ENCODE measurements around the gene EVA1B.

The EVA1B gene

GRCh38 chr1:36309397-36309796 lies 14.0 kb downstream of the EVA1B start:
- DNase-seq (ENCODE audit: low spot score): no peak

DNA sequence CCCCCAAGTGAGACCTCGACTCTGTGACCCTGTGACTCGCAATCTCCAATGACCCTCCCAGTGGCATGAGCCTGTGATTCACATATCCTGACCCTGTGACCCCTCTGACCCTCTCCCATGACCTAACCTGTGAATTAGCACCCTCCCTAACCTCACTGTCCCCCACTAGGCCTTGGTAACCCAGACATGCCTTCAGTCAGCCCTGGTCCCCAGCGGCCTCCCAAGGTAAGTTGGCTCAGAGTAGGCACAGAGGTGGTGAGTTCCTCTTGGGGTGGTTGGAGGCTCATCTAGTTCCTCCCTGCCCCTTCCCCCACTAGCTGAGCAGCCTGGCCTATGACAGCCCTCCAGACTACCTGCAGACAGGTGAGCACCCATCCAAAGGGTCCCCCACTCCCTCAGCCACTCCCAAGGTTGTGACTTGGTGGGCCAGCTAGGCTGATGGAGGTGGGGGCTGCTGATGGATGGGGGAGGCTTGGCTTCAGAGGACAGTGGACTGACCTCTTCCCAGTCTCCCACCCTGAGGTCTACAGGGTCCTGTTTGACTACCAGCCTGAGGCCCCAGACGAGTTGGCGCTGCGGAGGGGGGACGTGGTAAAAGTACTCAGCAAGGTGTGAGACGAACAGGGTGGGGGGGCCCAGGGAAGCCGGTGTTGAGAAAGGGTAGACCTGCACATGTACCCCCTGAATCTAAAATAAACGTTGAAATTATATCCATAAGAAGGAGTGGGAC lies 15.7 kb downstream of the EVA1B start:
- no peak for DNase-seq (ENCODE audit: low spot score)

DNA sequence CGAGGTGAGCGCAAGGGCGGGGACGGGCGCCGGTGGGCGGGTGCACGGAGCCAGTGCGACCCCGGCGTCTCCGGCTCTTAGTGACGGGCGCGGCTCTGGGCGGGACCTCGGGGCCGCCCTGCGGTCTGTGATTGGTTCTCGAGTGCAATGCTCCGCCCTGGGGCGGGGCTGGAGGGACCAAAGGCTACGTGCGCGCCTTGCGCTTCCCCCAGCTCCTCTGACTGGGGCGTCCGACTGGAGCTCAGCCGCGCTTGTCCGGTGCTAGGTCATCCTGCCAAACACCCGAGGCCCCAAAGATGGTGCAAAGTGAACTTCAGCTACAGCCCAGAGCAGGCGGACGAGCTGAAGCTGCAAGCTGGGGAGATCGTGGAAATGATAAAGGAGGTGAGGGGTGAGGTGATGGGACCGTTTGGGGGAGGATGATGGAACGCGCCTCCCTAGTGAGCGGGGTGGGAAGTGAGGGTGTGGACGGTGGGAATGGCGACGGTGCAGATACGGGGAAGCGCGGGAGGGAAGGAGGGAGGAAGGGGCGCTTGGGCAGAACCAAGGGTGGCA lies 16.5 kb downstream of the EVA1B start:
- DNase-seq (ENCODE audit: low spot score): peak; percentile 97

DNA sequence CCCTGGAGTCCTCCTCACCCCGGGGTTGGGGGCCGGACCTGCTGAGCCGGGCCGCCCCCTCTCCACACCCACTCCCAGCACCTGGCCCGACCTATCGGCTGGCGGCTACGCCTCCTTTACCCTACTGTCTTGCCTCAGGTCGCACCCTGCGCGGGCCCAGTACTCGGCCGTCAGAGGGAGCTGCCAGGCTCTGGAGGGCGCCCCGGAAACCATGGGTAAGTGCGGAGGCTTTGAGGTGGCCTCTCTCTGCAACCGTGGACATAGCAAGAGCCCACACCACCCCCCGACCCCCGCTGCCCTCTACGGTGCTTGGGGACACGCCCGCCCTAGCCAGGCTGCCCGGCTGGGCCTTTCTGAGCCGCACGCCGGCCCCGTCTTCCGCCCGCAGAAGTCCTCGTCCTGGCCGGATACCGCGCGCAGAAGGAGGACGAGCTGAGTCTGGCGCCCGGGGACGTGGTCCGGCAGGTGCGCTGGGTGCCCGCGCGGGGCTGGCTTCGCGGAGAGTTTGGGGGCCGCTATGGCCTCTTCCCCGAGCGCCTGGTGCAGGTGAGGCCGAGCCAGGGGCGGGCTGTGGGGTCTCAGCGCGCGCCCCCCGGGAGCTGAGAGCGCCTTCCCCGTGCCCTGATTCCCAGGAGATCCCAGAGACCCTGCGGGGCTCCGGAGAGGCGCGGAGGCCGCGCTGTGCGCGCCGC lies 17.1 kb downstream of the EVA1B start, which contains the start of gene SH3D21:
SH3D21 (plus strand) TSS at position 159 of the 692 bp plus-strand sequence; CDS start at position 212, 53 bp downstream.
- DNase-seq (ENCODE audit: low spot score): peak; percentile 47

DNA sequence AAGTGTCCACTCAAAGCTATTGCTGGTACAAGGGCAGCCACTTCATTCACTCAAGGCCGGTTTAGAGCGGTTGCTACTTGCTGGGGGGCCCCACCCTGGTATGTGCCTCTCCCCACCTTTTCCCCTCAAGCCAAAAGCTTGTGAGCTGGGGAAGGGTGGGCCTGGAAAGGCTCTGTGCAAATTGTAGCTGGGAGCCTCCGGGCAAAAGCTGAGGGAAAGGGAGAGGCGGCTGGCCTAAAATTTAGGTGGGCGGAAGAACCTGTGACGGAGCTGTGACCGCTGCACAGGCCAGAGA lies 17.6 kb downstream of the EVA1B start:
- DNase-seq (ENCODE audit: low spot score): no peak

DNA sequence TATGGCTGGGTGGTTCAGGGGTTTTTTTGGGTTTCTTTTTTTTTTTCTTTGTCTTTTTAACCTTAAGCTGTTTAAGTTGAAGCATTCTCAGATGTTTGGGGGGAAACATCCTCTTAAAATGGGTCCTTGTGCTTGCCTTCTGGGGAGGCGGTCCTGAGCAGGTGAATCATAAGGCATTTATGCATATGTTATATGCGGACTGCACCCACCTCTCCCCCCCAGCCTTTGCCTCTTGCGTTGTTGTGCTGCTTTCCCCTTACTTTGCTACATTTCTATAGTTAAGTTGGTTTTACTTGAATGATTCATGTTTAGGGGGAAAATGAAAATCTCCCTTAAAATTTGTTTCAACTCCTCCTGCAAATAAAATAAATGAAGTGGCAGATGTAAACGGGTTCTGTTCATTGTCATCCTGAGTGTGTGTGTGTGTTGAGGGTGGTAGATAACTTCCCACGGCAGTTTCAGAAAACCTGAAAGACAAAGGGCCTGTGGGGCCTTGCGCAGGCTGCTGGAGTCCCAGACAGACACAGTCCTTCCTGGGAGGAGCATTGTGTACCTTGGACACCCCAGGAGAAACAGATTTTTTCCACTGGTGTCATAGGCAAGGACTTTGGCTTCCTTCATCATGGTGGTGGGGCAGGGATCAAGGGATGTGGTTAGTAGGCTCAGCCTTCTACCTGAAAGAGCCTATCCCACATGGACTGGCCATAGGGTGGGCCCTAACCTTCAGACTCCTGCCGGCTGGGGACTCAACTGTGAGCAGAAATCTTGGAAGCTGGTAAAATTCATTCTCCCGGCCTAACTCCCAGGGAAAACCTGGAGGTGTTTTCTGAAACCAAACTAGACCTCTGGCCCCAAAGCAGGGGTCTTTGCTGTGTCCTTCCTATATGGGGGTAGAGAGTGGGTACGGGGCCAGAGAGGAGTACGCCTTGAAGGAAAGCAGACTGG lies 18.2 kb downstream of the EVA1B start:
- no peak for DNase-seq (ENCODE audit: low spot score)

- no peak for DNase-seq (ENCODE audit: low spot score)
Measured at GRCh38 chr1:36304521-36304920, 18.9 kb downstream of the EVA1B start.

GRCh38 chr1:36303650-36304360 lies 19.6 kb downstream of the EVA1B start:
- no peak for DNase-seq (ENCODE audit: low spot score)

GRCh38 chr1:36303244-36303643 lies 20.2 kb downstream of the EVA1B start:
- DNase-seq (ENCODE audit: low spot score): no peak

GRCh38 chr1:36301220-36301619 lies 22.2 kb downstream of the EVA1B start:
- no peak for DNase-seq (ENCODE audit: low spot score)

- no peak for DNase-seq (ENCODE audit: low spot score)
Measured at GRCh38 chr1:36300526-36300925, 22.9 kb downstream of the EVA1B start.

DNA sequence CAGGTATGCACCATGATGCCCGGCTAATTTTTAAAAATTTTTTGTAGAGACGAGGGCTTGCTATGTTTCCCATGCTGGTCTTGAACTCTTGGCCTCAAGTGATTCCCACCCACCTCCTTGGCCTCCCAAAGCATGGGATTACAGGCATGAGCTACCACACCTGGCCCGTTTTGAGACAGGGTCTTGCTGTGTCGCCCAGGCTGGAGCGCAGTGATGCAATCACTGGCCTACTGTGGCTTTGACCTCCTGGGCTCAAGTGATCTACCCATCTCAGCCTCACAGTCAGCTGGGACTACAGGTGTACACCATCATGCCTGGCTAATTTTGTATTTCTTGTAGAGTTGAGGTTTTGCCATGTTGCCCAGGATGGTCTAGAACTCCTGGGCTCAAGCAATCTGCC lies 24.8 kb downstream of the EVA1B start:
- DNase-seq (ENCODE audit: low spot score): no peak

GRCh38 chr1:36297062-36297461 lies 26.4 kb downstream of the EVA1B start:
- DNase-seq (ENCODE audit: low spot score): no peak

GRCh38 chr1:36295390-36295789 lies 28.1 kb downstream of the EVA1B start:
- DNase-seq (ENCODE audit: low spot score): no peak

GRCh38 chr1:36287595-36287994 lies 35.9 kb downstream of the EVA1B start:
- no peak for DNase-seq (ENCODE audit: low spot score)

DNA sequence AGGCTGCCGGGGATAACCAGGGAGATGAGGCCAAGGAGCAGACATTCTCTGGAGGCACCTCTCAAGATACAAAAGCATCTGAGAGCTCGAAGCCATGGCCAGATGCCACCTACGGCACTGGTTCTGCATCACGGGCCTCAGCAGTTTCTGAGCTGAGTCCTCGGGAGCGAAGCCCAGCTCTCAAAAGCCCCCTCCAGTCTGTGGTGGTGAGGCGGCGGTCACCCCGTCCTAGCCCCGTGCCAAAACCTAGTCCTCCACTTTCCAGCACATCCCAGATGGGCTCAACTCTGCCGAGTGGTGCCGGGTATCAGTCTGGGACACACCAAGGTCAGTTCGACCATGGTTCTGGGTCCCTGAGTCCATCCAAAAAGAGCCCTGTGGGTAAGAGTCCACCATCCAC lies 36.6 kb downstream of the EVA1B start:
- DNase-seq (ENCODE audit: low spot score): no peak

- DNase-seq (ENCODE audit: low spot score): peak; percentile 73
Measured at GRCh38 chr1:36285443-36286101, 37.9 kb downstream of the EVA1B start.

DNA sequence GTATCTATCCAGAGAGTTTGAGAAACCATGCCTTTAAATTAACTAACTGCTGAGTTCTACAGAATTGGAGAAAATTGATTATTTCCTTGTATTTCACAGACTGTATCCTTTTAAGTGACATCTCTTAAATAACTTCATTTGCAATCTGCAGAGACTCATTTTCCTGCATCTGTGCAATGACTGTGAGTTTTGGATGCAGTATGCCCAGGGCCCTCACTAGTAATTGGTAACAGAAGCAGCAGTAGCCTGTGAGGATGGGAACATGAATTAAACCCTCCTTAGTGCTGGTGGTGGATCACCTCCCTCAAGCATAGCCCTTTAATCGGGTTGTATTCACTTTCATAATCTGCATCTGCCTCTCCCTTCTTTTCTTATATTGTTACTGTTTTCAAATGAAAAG lies 38.9 kb downstream of the EVA1B start:
- DNase-seq (ENCODE audit: low spot score): no peak

GRCh38 chr1:36284061-36284460 lies 39.4 kb downstream of the EVA1B start:
- no peak for DNase-seq (ENCODE audit: low spot score)

GRCh38 chr1:36279789-36280296 lies 43.6 kb downstream of the EVA1B start:
- no peak for DNase-seq (ENCODE audit: low spot score)
